Activated T-cell treated with anti-CD3 and anti-CD28 coated beads, Interleukin-2, amount 50 U/mL, for 4 hours (primary cell): ENCODE results near the gene LEMD1. TPM values are rescaled to one million over a fixed set of nuclear protein-coding genes. Genes with fewer than 3 reads are reported as not detected.
A peak's percentile ranks its signal among the peaks of the same experiment; 100 is the strongest.

Source experiments
- ATAC-seq, 2 donors: fragments of 200-7000 bp; cut with Tn5 transposase; one replicate each; pipeline ENCODE4 v1.10.0; 2021
- DNase-seq: peaks from one replicate; pipeline ENCODE4 v3.0.0-alpha.2; 2020
- H3K27me3 Mint-ChIP-seq: one replicate; pipeline ENCODE4 v1.8.0; 2021; ENCODE audit warnings: low read depth, mixed read lengths
- H3K36me3 Mint-ChIP-seq: one replicate; pipeline ENCODE4 v1.8.0; 2022; ENCODE audit warnings: mixed read lengths; ENCODE audit not compliant: insufficient read depth
- H3K4me1 Mint-ChIP-seq: one replicate; pipeline ENCODE4 v1.8.0; 2021; ENCODE audit warnings: low read depth, mixed read lengths
- H3K4me3 Mint-ChIP-seq: one replicate; pipeline ENCODE4 v1.8.0; 2021; ENCODE audit warnings: mild to moderate bottlenecking, moderate library complexity, mixed read lengths
- H3K9me3 Mint-ChIP-seq: one replicate; pipeline ENCODE4 v1.8.0; 2021; ENCODE audit warnings: mixed read lengths
- total RNA-seq, 3 donors: library from RNA; stranded (reverse); gene quantifications; one replicate each; pipeline ENCODE4 v1.2.1, GENCODE V29; 2021

LEMD1 gene
- total RNA-seq, 3 donors from 2014 or later, result 0.74 TPM; not detected in 2

DNA sequence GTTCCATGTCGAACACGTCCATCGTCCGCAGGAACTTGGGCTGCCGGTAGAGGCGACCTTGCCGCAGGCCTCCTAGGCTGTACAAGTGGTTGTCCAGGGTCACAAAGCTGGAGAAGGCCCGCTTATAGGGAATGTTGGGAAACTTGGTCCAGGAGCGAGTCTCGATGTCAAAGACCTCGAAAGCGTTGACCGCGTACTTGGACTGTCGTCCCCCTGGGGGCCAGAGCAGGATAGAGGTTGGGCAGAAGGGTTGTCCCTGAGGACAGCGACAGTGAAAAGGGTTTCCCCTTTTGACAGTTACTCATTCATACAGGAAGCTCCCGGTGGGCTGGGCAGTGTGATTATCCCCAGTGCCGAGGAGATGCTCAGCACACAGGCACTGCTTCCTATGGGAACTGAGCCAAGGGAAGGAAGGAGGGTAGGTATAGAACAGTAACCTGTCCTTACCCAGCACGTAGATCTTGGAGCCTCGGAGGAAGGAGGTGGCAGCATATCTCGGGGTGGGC is 82.6 kb downstream of the LEMD1 start:
- H3K4me1 Mint-ChIP-seq, result peaks cover 3% of the 10 kb centered on the region

DNA sequence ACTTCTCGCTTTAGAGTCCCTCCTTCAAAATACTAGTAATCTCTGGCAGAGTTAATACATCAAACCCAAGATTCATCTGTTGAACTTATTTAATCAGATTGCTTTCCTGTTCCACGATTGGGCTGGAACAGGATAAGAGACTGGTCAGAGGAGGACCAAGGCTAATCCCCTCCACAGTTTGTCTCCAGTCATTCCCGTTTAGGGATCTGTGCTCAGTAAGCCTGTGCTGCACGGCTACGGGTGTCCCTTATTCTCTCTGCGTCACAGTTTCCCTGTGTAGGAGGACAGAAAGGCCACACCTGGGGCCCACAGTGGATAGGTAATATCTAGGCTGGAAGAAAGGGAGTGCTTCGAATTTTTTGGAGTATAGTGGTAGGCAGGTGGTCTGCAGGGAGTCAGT is 83.8 kb downstream of the LEMD1 start:
- H3K27me3 Mint-ChIP-seq, result peaks cover 11% of the 10 kb centered on the region
- H3K4me1 Mint-ChIP-seq, result peaks cover 1% of the 10 kb centered on the region
- H3K9me3 Mint-ChIP-seq, result no peaks in the 10 kb centered on the region
- ATAC-seq (no peak), DNase-seq (no peak)
- no peaks in the 10 kb centered on the region for H3K36me3 Mint-ChIP-seq
- no peak overlapping the region for H3K4me3 Mint-ChIP-seq

More for the DNA sequence above, 82.6 kb downstream of the LEMD1 start:
- H3K9me3 Mint-ChIP-seq, result no peaks in the 10 kb centered on the region
- no peak overlapping the region for H3K4me3 Mint-ChIP-seq
- peaks cover 16% of the 10 kb centered on the region for H3K27me3 Mint-ChIP-seq
- H3K36me3 Mint-ChIP-seq, result no peaks in the 10 kb centered on the region
- no peak for DNase-seq
- ATAC-seq, result no peak

DNA sequence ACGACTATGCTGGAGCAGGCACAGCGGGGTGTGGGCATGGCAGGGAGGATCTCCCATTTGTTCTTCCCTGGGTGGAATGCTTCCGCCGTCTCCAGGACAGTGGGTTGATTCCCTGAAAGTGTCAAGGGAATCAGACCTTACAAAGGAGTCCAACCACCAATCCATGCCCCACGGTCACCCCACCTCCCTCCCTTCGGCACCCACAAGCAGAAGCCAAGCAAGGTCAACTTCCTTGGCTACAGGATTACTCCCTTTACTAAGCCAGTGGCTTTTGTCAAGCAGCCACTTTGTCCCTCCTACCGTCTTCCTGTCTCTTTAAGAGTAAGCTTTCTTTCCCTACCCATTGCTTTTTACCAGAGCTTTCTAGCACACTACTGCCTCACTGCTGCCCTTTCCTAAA is 84.4 kb downstream of the LEMD1 start:
- no peak overlapping the region for H3K4me3 Mint-ChIP-seq
- peaks cover under 1% of the 10 kb centered on the region for H3K4me1 Mint-ChIP-seq
- no peaks in the 10 kb centered on the region for H3K9me3 Mint-ChIP-seq
- H3K36me3 Mint-ChIP-seq, result no peaks in the 10 kb centered on the region
- ATAC-seq, result no peak
- peaks cover 6% of the 10 kb centered on the region for H3K27me3 Mint-ChIP-seq
- no peak for DNase-seq

DNA sequence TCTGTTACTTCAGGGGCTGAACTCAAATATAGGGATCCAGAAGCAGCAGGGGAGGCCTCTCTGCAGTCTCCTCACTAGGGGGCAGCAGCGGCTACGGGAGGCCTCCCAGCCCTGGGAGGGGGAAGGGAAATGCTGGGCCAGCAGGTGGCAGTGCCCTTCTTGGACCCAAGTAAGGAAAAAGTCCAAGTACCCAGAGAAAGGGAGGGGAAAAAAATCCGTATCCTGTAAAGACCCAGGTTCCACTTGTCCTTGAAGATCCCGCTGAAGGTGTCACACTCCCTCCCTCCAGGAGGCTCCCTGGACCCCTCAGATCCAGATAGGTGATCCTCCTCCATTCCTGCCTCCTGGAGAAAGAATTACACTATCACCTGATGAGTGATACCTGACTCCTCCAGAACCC is 86.2 kb downstream of the LEMD1 start:
- H3K9me3 Mint-ChIP-seq, result no peaks in the 10 kb centered on the region
- H3K27me3 Mint-ChIP-seq, result peaks cover 2% of the 10 kb centered on the region
- no peak overlapping the region for H3K4me3 Mint-ChIP-seq
- ATAC-seq (peak; percentile 83), DNase-seq (peak; percentile 74)
- no peaks in the 10 kb centered on the region for H3K4me1 Mint-ChIP-seq
- H3K36me3 Mint-ChIP-seq, result no peaks in the 10 kb centered on the region

DNA sequence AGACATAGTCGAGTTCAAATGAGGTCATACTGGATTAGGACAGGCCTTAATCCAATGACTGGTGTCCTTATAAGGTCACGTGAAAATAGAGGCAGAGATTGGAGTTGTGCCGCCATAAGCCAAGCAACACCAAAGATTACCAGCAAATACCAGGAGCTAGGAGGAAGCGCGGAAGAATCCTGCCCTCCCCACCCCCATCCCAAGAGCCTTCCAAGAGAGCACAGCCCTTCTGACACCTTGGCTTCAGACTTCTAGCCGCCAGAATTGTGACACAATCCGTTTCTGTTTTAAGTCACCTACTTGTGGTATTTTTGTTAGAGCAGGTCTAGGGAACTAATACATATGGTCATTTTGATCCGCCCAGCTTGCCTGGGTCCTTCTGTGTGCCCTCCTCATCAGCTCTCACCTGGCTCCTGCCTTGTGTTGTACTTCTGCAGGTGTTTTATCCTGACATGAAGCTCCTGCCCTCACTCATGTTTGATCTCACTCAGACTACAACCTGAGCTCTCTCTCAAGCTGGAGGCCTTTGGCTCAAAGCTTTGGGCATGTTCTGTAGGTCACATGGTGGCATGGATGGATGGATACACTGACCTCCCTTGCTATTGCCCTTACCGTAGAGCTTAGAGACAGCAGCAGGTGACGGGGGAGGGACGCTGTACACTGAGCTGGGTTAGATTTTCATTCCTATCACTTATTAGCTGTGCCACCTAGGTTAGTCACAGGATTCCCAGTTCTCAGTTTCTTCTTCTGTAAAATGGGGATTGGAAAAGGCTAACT is 89.7 kb downstream of the LEMD1 start:
- H3K27me3 Mint-ChIP-seq, result no peaks in the 10 kb centered on the region
- DNase-seq, result no peak
- ATAC-seq, result no peak
- H3K36me3 Mint-ChIP-seq, result no peaks in the 10 kb centered on the region
- no peaks in the 10 kb centered on the region for H3K9me3 Mint-ChIP-seq
- no peaks in the 10 kb centered on the region for H3K4me1 Mint-ChIP-seq
- no peak overlapping the region for H3K4me3 Mint-ChIP-seq

Other genes starting within 250 kb of the LEMD1 start
- gene DSTYK, start 210.4 kb downstream of the LEMD1 start, total RNA-seq, result 10 to 100 TPM; 13.8 to 15.9 (median 15.0) TPM
- gene TMCC2, start 194.1 kb downstream of the LEMD1 start, total RNA-seq, result 10 to 100 TPM in 2 of 3 donors, 1 to 10 TPM in 1; 7.8 to 13.6 (median 11.5) TPM
- gene NUAK2, start 100.3 kb downstream of the LEMD1 start, total RNA-seq, result 1 to 10 TPM; 1.4 to 1.7 (median 1.5) TPM
- gene KLHDC8A, start 65.1 kb downstream of the LEMD1 start, total RNA-seq, result under 1 TPM in 1 of 3 donors, not detected in 2; 0.05 TPM
- under 1 TPM in 2 of 3 donors, not detected in 1; 0.11 to 0.13 TPM for gene BLACAT1, start 34.0 kb upstream of the LEMD1 start, total RNA-seq
- 1 to 10 TPM in 1 of 3 donors, under 1 TPM in 2; 0.76 to 1.9 (median 0.95) TPM for gene CDK18, start 82.6 kb upstream of the LEMD1 start, total RNA-seq
- 100 to 1,000 TPM in 2 of 3 donors, 10 to 100 TPM in 1; 90.7 to 103 (median 101) TPM for gene ELK4, start 210.0 kb upstream of the LEMD1 start, total RNA-seq